Activated B cell treated with CpG ODN at 0.5 μM for 24 hours (primary cell): Measurements from ENCODE around the gene DISC1. TPM values are rescaled to one million over a fixed set of nuclear protein-coding genes. Genes with fewer than 3 reads are reported as not detected.

Source experiments
- ATAC-seq: fragments of 200-7000 bp; cut with Tn5 transposase; one replicate; pipeline ENCODE4 v1.10.0; 2021; ENCODE audit warnings: low read depth, mild to moderate bottlenecking, moderate library complexity
- CTCF ChIA-PET: fragments of 350-600 bp; sonication (Branson Sonifier 250); formaldehyde crosslinking; loops from one replicate; lab custom pipeline; 2021; ENCODE audit warnings: antibody characterized with exemption; lab: Charles Lee
- POLR2A ChIA-PET: fragments of 350-600 bp; sonication (Branson Sonifier 250); formaldehyde crosslinking; loops from one replicate; lab custom pipeline; 2021; ENCODE audit warnings: antibody characterized with exemption; lab: Charles Lee
- DNase-seq: peaks from one replicate; pipeline ENCODE4 v3.0.0; 2022
- H3K27ac Mint-ChIP-seq: one replicate; pipeline ENCODE4 v1.8.0; 2020; ENCODE audit warnings: mixed read lengths
- H3K27me3 Mint-ChIP-seq: one replicate; pipeline ENCODE4 v1.8.0; 2021; ENCODE audit warnings: mixed read lengths
- H3K36me3 Mint-ChIP-seq: one replicate; pipeline ENCODE4 v1.8.0; 2021; ENCODE audit warnings: low read depth, mixed read lengths
- H3K4me1 Mint-ChIP-seq: one replicate; pipeline ENCODE4 v1.8.0; 2021; ENCODE audit warnings: mixed read lengths
- H3K4me3 Mint-ChIP-seq: one replicate; pipeline ENCODE4 v1.8.0; 2020; ENCODE audit warnings: mild to moderate bottlenecking, mixed read lengths
- H3K9me3 Mint-ChIP-seq: one replicate; pipeline ENCODE4 v1.8.0; 2020; ENCODE audit warnings: mixed read lengths
- intact Hi-C: fragments of 100-400 bp; cut with micrococcal nuclease; formaldehyde crosslinking; loops from one replicate; pipeline ENCODE4 v1.15.1; 2024
- total RNA-seq: library from RNA; stranded (reverse); gene quantifications from 2 replicates; pipeline ENCODE4 v1.2.3, GENCODE V29; 2022
- TF ChIP-seq, protein P1 (sequence below): fragments of 200-600 bp; IDR thresholded peaks from one replicate; pipeline ENCODE4 v1.8.0; 2022; ENCODE audit warnings: antibody characterized with exemption, mild to moderate bottlenecking

Gene DISC1
- total RNA-seq, 1 donor from 2014 or later: 2.4 TPM

DNA sequence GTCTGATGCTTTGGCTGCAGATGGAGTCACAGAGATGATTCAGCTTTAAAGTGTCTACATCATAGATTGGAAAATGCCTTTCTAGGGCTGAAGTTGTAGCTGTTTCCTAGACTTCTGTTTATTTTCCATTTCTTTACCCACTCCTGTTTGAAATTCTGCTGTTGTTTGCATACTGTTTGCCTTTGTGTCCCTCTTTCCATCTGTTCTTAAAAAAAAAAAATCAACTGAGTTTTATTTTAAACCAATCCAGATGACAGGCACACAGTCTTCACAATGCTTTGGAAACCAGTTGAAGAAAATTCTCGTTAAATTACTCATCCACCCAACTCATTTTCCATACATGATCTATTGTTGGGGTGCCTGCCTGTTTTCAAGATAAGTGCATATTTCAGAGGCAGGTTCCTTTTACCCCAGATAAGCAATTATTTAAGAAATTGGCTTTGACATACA is 245.9 kb downstream of the DISC1 start:
- peaks cover 4% of the 10 kb centered on the region for H3K9me3 Mint-ChIP-seq
- no peak for DNase-seq
- H3K4me3 Mint-ChIP-seq: no peak overlapping the region
- peaks cover 18% of the 10 kb centered on the region for H3K4me1 Mint-ChIP-seq
- TF ChIP-seq, protein P1, sequence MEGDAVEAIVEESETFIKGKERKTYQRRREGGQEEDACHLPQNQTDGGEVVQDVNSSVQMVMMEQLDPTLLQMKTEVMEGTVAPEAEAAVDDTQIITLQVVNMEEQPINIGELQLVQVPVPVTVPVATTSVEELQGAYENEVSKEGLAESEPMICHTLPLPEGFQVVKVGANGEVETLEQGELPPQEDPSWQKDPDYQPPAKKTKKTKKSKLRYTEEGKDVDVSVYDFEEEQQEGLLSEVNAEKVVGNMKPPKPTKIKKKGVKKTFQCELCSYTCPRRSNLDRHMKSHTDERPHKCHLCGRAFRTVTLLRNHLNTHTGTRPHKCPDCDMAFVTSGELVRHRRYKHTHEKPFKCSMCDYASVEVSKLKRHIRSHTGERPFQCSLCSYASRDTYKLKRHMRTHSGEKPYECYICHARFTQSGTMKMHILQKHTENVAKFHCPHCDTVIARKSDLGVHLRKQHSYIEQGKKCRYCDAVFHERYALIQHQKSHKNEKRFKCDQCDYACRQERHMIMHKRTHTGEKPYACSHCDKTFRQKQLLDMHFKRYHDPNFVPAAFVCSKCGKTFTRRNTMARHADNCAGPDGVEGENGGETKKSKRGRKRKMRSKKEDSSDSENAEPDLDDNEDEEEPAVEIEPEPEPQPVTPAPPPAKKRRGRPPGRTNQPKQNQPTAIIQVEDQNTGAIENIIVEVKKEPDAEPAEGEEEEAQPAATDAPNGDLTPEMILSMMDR: no peak
- ChIA-PET POLR2A (no interaction called here), CTCF (no interaction called here)
- ATAC-seq: no peak
- peaks cover 4% of the 10 kb centered on the region for H3K36me3 Mint-ChIP-seq
- H3K27me3 Mint-ChIP-seq: no peaks in the 10 kb centered on the region
- H3K27ac Mint-ChIP-seq: no peak overlapping the region
- intact Hi-C loops: no loop called here

DNA sequence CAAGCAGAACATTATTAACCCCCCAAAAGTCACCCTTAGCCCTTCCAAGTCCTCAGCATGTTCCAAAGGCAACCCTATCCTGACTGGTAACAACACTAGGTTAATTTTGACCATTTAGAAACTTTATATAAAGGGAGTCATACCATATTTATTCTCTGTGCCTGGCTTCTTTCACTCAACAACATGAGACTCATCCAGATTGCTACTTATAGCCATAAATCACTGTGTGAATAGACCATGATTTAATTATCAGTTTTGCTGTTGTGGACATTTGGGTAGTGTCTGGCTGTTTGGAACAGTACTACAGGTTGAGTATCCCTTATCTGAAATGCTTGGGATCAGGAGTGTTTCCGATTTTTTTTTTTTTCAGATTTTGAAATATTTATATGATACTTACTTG is 252.1 kb downstream of the DISC1 start:
- Mint-ChIP-seq H3K4me1 (no peaks in the 10 kb centered on the region), H3K9me3 (peaks cover 4% of the 10 kb centered on the region), H3K4me3 (no peak overlapping the region), H3K36me3 (peaks cover 4% of the 10 kb centered on the region), H3K27me3 (peaks cover 1% of the 10 kb centered on the region), H3K27ac (no peak overlapping the region)
- ChIA-PET POLR2A (no interaction called here), CTCF (no interaction called here)
- ATAC-seq: no peak
- no peak for DNase-seq
- TF ChIP-seq, protein P1: no peak
- intact Hi-C loops: no loop called here

DNA sequence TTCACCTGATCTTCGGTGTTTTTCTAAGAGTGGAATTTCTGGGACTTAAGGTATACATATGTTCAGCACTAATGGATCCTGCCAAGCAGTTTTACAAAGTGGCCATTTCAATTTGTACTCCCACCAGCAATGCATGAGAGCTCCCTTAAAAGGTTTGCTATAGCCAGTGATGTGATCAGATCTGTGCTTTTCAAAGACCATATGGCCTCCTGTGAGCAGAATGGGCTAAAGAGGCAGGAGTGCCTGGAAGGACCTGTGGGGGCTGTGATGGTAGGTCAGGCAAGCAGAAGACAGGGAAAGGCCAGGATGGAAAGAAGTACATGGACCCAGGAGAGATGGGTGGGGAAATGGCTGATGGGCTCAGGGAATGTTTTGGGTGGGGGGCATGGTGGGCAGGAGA is 252.7 kb downstream of the DISC1 start:
- H3K36me3 Mint-ChIP-seq: peaks cover 4% of the 10 kb centered on the region
- no peak for DNase-seq
- no peak for ATAC-seq
- no peak overlapping the region for H3K4me3 Mint-ChIP-seq
- H3K4me1 Mint-ChIP-seq: no peaks in the 10 kb centered on the region
- no peak overlapping the region for H3K27ac Mint-ChIP-seq
- POLR2A ChIA-PET: no interaction called here
- peaks cover 1% of the 10 kb centered on the region for H3K27me3 Mint-ChIP-seq
- peaks cover 4% of the 10 kb centered on the region for H3K9me3 Mint-ChIP-seq
- intact Hi-C loops: no loop called here
- TF ChIP-seq, protein P1: no peak
- CTCF ChIA-PET: no interaction called here

DNA sequence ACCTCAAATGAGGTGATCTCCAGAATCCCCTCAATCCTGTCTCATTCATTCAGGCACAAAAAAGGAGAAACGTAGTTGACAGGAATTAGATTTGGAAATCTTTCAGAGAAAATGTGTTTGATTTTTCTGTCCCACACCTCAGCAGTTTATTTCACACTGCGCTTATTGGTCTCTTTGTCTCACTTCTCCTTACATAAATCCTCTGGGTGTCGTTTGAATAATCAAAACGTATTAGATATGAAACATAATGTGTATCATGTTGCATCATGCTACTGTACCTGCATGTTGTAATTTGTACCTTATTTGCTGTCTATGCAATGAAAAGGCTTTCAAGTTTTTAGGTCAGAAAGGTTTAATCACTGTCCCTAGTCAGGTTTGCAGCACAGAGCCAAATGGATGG is 255.7 kb downstream of the DISC1 start:
- ChIA-PET POLR2A (no interaction called here), CTCF (no interaction called here)
- Mint-ChIP-seq H3K36me3 (no peaks in the 10 kb centered on the region), H3K9me3 (no peaks in the 10 kb centered on the region), H3K27ac (no peak overlapping the region), H3K4me1 (no peaks in the 10 kb centered on the region), H3K4me3 (no peak overlapping the region), H3K27me3 (peaks cover 1% of the 10 kb centered on the region)
- DNase-seq: no peak
- intact Hi-C loops: no loop called here
- no peak for ATAC-seq
- TF ChIP-seq, protein P1: no peak

DNA sequence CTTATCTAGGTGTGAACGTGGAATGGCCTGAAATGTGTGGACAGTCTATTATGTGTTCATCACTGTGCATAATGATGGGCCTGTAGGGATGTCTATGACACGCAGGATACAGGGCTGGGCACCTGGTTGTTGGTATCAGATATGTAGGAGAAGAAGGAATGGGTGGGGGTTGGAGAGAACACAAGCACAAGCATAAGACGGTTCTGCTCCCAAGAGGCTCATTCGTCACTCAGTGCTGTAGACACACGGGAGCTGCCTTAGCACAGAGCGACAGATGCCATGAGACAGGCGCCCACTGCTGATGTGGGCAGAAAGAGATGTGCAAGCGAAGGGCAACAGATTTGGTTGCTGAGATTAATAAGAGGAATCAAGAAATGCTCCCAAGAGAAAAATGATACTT is 256.2 kb downstream of the DISC1 start:
- ChIA-PET CTCF (no interaction called here), POLR2A (no interaction called here)
- TF ChIP-seq, protein P1: no peak
- H3K4me1 Mint-ChIP-seq: no peaks in the 10 kb centered on the region
- H3K36me3 Mint-ChIP-seq: no peaks in the 10 kb centered on the region
- peaks cover 1% of the 10 kb centered on the region for H3K27me3 Mint-ChIP-seq
- H3K4me3 Mint-ChIP-seq: no peak overlapping the region
- ATAC-seq: no peak
- no peaks in the 10 kb centered on the region for H3K9me3 Mint-ChIP-seq
- intact Hi-C loops: no loop called here
- H3K27ac Mint-ChIP-seq: no peak overlapping the region
- no peak for DNase-seq
